GM21717 (cell line): ENCODE measurements around the gene HRK.
A peak's percentile ranks its signal among the peaks of the same experiment; 100 is the strongest.
"Not testable (repeated sequence)": the region's sequence is repeated elsewhere in the genome, so short reads cannot be mapped to it uniquely, and the experiment has no call there.

Experiments
- ATAC-seq: cut with Tn5 transposase; IDR thresholded peaks from one replicate; pipeline ENCODE4 v1.9.1; 2021; ENCODE audit warnings: mild to moderate bottlenecking, moderate library complexity; ENCODE audit not compliant: unreplicated experiment

The HRK gene

GRCh38 chr12:116821291-116821690, 60.0 kb downstream of the HRK start:
- no peak for ATAC-seq

GRCh38 chr12:116820064-116820656, 61.1 kb downstream of the HRK start:
- no peak for ATAC-seq

DNA sequence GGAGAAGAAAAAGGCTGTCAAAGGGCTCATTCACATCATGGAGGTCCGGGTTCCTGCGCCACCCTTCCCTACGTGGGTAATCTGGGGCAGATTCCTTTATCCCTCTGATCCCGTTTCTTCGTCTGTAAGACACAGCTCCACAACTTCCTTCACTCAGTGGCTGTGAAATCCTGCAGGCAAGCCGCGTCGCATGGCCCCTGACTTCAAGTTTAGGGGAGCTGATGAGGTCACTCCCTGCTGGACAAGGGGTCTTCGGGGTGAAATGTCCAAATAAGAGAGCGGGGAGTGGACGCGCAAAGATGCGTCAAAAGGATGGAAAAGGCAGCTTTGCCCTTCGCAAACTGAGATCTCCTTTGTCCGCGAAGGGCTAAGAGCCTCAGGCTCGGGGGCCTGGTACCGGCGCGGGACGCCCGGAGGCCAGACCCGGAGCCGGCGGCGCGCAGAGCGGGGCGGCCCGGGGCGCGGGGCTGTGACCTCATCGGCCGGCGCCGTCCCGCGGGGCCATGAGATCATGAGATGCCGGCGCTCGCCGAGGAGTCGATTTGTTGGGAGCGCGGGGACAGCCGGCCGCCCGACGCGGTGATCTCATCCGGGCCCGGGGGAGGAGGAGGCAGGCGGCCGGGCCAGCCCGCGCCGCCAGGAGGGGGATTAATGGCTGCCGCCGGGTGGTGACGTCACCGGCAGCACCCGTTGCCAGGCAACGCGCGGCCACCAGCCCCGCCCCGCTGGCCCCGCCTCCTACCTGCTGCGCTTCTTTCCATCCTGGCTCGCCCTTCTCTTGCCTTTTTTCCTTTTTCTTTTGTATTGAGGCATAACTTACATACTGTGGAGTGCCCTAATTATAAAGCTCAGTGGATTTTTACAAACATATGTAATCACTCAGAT, 62.1 kb downstream of the HRK start:
- ATAC-seq: peak; percentile 77

GRCh38 chr12:116818341-116818856, 62.8 kb downstream of the HRK start:
- peak; percentile 4 for ATAC-seq

DNA sequence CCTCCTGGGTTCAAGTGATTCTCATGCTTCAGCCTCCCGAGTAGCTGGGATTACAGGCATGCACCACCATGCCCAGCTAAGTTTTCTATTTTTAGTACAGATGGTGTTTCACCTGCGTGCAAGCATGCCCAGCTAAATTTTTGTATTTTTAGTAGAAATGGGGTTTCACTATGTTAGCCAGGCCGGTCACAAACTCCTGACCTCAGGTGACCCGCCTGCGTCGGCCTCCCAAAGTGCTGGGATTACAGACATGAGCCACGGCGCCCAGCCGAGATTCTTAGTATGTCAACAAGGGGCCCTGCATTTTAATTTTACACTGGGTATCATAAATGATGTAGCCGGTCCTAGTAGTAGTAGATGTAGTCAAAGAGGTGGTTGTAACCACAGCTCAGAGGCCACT, 66.5 kb downstream of the HRK start:
- ATAC-seq: not testable (repeated sequence)

DNA sequence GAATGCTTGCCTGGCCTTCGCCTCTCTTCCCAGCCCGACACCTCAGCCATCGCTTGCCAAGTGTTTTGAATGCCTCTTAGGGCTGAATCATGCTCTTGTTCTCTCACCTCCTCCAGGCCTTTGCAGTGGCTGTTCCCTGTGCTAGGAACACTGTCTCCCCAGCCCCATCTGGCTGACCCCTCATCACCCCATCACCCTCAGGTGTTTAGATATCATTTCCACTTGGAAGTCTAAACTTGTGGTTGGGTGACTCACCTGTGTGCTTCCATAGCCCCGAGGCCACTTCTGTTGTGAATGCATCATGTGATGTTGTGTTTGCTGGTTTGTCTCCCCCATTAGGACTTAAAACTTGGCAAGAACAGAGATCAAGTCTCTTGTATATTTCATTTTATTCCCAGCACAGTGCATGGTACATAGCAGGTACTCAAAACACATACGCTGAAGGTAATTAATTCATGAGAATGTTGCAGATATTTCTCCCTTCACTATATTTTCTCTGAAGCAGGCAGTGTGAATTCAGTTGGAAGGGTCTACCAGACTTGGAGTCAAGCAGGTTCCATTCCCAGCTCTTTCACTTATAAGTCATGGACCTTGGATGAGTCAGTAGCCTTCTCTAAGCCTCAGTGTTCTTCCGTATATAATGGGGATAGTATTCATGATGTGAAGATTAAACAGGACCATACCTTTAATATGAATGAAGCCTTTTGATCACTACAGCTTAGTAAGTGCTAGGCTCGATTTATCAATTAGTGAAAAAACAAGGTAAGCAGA, 67.8 kb downstream of the HRK start:
- no peak for ATAC-seq

GRCh38 chr12:116812238-116812637, 69.0 kb downstream of the HRK start:
- no peak for ATAC-seq

DNA sequence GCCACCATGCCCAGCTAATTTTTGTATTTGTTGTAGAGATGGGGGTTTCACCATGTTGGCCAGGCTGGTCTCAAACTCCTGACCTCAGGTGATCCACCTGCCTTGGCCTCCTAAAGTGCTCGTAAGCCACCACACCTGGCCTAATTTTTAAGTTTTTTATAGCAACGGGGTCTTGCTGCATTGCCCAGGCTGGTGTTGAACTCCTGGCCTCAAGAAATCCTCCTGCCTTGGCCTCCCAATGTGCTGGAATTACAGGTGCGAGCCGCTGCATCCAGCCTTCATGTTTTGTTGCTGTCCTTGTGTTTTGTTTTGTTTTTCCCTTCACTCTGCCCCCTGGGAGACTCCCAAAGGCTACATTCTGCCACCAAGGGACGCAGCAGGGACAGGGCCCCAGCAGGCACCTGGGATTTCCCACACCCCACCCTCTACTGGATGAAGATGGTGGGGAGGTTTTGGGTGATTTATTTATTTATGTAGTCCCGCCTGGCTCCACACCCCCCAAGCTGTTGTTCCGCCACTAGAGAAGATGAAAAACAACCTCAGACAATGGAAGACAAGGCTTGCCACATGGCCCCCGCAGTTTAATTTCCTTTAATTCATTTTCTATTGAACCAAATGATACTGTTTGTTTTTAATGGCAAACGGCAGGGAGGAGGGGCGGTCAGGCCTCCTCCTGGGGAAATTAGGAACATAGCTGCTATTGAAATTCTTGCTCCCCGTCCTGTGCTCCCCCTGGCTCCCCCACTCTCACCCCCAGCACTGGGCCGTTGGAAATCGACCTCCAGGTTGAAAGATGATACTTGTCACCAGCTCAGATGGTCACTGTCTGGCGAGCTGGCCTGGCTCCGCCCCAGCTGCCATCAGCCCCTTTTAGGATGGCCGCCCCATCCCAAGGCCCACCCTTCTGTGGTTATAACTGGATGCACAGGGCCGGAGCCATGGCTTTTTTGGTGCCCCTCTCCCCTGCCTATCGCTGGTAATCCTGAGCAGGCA, 72.8 kb downstream of the HRK start:
- ATAC-seq: no peak

- no peak for ATAC-seq
These were observed 73.7 kb downstream of the HRK start for GRCh38 chr12:116807546-116807945.

GRCh38 chr12:116806845-116807440, 74.3 kb downstream of the HRK start:
- no peak for ATAC-seq
